ENCODE data around the gene FAM170B. TPM values are rescaled to one million over a fixed set of nuclear protein-coding genes. Genes with fewer than 3 reads are reported as not detected.

Gene FAM170B
- total and polyA plus RNA-seq, 2 experiments from 2014 or later, result not detected

DNA sequence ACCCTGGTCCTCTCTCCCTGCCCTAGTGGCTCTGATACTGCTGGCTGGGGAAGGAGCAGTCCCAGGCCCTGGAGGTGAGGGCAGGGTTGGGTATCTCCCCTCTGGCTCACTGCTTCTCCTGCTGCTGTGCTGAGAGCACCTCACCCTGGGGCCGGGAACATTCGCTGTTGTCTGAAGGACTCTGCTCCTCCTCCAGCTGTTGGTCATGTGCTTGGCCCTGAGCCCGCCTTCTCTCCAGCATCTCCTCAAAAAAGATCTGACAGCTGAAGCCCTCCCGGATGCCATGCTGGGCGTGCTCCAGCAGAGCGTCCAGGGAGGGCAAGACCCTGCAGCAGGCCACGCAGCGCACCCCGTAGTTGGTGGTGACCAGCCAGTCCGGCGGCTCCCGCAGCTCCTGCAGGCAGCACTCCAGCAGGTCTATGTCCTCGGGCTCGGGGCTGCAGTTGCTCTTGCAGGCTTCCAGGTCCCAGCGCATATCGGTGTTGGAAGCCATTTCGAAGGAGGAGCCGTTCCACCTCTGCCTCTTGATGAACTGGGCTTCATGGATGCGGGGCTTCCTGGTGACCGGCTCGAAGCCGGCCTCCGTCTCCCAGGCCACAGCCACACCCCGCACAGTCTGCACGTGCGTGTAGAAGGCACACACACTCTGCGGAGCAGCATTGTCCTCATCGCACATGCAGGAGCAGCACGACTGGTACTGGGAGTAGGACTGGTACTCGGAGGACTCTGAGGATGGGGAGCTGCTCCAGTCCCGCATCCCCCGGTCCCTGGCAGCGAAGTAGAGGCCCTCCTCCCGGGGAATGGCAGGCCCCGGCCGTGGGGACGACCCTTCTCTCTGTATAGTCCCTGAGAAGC lies 2.1 kb downstream of the FAM170B start:
- H4K20me1 ChIP-seq (replicated peaks; ENCODE audit: insufficient read depth), result no peaks in the 10 kb centered on the region
- Mint-ChIP-seq H3K4me3 (no peak overlapping the region), H3K27ac (no peak overlapping the region), H3K27me3 (ENCODE audit: insufficient read depth, low read depth, poor library complexity) (peaks cover 1% of the 10 kb centered on the region), H3K4me1 (no peaks in the 10 kb centered on the region; the same call in 2 of the 3 replicates), H3K36me3 (ENCODE audit: low read depth) (no peaks in the 10 kb centered on the region), H3K9me3 (peaks cover 2% of the 10 kb centered on the region; the same call in 1 of the 3 replicates)
- H3K36me3 ChIP-seq (ENCODE audit: insufficient read depth), result no peaks in the 10 kb centered on the region
- no peak overlapping the region for H3K27ac ChIP-seq (ENCODE audit: low read depth)
- H3K27me3 ChIP-seq (ENCODE audit: insufficient read depth), result no peaks in the 10 kb centered on the region
- DNase-seq (ENCODE audit: low spot score) (no peak), ATAC-seq (no peak)
- peaks cover 13% of the 10 kb centered on the region; the same call in 1 of the 2 replicates for H3K9me2 ChIP-seq (ENCODE audit: insufficient read depth)
- H3F3A ChIP-seq (replicated peaks; ENCODE audit: low read depth), result no peaks in the 10 kb centered on the region
- H3K4me3 ChIP-seq, result no peak overlapping the region
- no peak for TF ChIP-seq POLR2AphosphoS5 (IDR thresholded peaks at IDR 0.05; ENCODE audit: low read depth)
- no peak for TF ChIP-seq STAT1 (IDR thresholded peaks at IDR 0.05; ENCODE audit: unreplicated experiment)
- TF ChIP-seq, protein P1, sequence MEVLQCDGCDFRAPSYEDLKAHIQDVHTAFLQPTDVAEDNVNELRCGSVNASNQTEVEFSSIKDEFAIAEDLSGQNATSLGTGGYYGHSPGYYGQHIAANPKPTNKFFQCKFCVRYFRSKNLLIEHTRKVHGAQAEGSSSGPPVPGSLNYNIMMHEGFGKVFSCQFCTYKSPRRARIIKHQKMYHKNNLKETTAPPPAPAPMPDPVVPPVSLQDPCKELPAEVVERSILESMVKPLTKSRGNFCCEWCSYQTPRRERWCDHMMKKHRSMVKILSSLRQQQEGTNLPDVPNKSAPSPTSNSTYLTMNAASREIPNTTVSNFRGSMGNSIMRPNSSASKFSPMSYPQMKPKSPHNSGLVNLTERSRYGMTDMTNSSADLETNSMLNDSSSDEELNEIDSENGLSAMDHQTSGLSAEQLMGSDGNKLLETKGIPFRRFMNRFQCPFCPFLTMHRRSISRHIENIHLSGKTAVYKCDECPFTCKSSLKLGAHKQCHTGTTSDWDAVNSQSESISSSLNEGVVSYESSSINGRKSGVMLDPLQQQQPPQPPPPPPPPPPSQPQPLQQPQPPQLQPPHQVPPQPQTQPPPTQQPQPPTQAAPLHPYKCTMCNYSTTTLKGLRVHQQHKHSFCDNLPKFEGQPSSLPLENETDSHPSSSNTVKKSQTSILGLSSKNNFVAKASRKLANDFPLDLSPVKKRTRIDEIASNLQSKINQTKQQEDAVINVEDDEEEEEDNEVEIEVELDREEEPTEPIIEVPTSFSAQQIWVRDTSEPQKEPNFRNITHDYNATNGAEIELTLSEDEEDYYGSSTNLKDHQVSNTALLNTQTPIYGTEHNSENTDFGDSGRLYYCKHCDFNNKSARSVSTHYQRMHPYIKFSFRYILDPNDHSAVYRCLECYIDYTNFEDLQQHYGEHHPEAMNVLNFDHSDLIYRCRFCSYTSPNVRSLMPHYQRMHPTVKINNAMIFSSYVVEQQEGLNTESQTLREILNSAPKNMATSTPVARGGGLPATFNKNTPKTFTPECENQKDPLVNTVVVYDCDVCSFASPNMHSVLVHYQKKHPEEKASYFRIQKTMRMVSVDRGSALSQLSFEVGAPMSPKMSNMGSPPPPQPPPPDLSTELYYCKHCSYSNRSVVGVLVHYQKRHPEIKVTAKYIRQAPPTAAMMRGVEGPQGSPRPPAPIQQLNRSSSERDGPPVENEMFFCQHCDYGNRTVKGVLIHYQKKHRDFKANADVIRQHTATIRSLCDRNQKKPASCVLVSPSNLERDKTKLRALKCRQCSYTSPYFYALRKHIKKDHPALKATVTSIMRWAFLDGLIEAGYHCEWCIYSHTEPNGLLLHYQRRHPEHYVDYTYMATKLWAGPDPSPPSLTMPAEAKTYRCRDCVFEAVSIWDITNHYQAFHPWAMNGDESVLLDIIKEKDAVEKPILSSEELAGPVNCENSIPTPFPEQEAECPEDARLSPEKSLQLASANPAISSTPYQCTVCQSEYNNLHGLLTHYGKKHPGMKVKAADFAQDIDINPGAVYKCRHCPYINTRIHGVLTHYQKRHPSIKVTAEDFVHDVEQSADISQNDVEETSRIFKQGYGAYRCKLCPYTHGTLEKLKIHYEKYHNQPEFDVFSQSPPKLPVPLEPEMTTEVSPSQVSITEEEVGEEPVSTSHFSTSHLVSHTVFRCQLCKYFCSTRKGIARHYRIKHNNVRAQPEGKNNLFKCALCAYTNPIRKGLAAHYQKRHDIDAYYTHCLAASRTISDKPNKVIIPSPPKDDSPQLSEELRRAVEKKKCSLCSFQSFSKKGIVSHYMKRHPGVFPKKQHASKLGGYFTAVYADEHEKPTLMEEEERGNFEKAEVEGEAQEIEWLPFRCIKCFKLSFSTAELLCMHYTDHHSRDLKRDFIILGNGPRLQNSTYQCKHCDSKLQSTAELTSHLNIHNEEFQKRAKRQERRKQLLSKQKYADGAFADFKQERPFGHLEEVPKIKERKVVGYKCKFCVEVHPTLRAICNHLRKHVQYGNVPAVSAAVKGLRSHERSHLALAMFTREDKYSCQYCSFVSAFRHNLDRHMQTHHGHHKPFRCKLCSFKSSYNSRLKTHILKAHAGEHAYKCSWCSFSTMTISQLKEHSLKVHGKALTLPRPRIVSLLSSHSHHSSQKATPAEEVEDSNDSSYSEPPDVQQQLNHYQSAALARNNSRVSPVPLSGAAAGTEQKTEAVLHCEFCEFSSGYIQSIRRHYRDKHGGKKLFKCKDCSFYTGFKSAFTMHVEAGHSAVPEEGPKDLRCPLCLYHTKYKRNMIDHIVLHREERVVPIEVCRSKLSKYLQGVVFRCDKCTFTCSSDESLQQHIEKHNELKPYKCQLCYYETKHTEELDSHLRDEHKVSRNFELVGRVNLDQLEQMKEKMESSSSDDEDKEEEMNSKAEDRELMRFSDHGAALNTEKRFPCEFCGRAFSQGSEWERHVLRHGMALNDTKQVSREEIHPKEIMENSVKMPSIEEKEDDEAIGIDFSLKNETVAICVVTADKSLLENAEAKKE (CRISPR knock-in tag; IDR thresholded peaks at IDR 0.05), result no peak
- no peak for TF ChIP-seq CREB1 (CRISPR knock-in tag; IDR thresholded peaks at IDR 0.05; ENCODE audit: low read depth)
- no peak for TF ChIP-seq ZNF114 (CRISPR knock-in tag; IDR thresholded peaks at IDR 0.05)
- 0 out of 2 replicates have a peak overlapping the region, but pooled peaks have one; percentile 18 for H2AFZ ChIP-seq
- no peak overlapping the region for H3K4me2 ChIP-seq
- no peaks in the 10 kb centered on the region for H3K79me2 ChIP-seq (replicated peaks; ENCODE audit: insufficient read depth)
- H3K4me1 ChIP-seq (ENCODE audit: insufficient read depth), result no peaks in the 10 kb centered on the region

DNA sequence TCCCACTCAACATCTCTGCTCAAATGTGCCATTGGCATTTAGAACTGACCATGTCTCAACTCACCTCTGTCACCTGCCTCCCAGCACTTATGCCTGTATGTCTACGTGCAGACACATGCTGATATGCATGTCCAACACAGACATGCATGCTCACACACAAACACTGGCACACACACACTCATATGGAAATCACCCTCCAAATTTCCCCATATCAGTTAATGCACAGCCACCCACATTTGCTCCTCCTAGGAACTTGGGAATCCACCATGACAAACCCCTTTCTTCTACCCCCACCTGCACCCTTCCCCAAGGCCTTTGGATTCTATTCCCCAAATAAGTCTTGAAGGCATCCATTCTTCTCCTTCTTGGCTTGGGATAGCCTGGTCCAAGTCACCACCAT lies 4.4 kb downstream of the FAM170B start:
- H3K27ac ChIP-seq (ENCODE audit: low read depth), result no peak overlapping the region
- H3K27ac Mint-ChIP-seq, result no peak overlapping the region
- ATAC-seq, result no peak
- peaks cover 1% of the 10 kb centered on the region for H3K27me3 Mint-ChIP-seq (ENCODE audit: insufficient read depth, low read depth, poor library complexity)
- no peaks in the 10 kb centered on the region for H3K27me3 ChIP-seq (ENCODE audit: insufficient read depth)
- no peaks in the 10 kb centered on the region for H3K79me2 ChIP-seq (replicated peaks; ENCODE audit: insufficient read depth)
- H3K4me1 Mint-ChIP-seq, result no peaks in the 10 kb centered on the region
- H3K9me3 Mint-ChIP-seq, result no peaks in the 10 kb centered on the region
- no peaks in the 10 kb centered on the region for H3K36me3 ChIP-seq (ENCODE audit: insufficient read depth)
- peaks cover 10% of the 10 kb centered on the region for H3K9me2 ChIP-seq (ENCODE audit: insufficient read depth)
- H3K4me3 ChIP-seq, result no peak overlapping the region
- H2AFZ ChIP-seq, result no peak overlapping the region
- no peak for DNase-seq (ENCODE audit: low spot score)
- no peak overlapping the region for H3K4me2 ChIP-seq
- H3K4me3 Mint-ChIP-seq, result no peak overlapping the region
- H3K4me1 ChIP-seq (ENCODE audit: insufficient read depth), result no peaks in the 10 kb centered on the region
- no peaks in the 10 kb centered on the region for H3K36me3 Mint-ChIP-seq (ENCODE audit: low read depth)
- H4K20me1 ChIP-seq (replicated peaks; ENCODE audit: insufficient read depth), result no peaks in the 10 kb centered on the region
- no peaks in the 10 kb centered on the region for H3F3A ChIP-seq (replicated peaks; ENCODE audit: low read depth)
- no peak for TF ChIP-seq STAT1 (IDR thresholded peaks at IDR 0.05; ENCODE audit: unreplicated experiment)
- TF ChIP-seq, protein P2, sequence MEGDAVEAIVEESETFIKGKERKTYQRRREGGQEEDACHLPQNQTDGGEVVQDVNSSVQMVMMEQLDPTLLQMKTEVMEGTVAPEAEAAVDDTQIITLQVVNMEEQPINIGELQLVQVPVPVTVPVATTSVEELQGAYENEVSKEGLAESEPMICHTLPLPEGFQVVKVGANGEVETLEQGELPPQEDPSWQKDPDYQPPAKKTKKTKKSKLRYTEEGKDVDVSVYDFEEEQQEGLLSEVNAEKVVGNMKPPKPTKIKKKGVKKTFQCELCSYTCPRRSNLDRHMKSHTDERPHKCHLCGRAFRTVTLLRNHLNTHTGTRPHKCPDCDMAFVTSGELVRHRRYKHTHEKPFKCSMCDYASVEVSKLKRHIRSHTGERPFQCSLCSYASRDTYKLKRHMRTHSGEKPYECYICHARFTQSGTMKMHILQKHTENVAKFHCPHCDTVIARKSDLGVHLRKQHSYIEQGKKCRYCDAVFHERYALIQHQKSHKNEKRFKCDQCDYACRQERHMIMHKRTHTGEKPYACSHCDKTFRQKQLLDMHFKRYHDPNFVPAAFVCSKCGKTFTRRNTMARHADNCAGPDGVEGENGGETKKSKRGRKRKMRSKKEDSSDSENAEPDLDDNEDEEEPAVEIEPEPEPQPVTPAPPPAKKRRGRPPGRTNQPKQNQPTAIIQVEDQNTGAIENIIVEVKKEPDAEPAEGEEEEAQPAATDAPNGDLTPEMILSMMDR (conservative IDR thresholded peaks at IDR 0.05; ENCODE audit: low read depth in 2 of 2), result no peak
